ENCODE measurements around the gene ANO7.

ANO7 gene

DNA sequence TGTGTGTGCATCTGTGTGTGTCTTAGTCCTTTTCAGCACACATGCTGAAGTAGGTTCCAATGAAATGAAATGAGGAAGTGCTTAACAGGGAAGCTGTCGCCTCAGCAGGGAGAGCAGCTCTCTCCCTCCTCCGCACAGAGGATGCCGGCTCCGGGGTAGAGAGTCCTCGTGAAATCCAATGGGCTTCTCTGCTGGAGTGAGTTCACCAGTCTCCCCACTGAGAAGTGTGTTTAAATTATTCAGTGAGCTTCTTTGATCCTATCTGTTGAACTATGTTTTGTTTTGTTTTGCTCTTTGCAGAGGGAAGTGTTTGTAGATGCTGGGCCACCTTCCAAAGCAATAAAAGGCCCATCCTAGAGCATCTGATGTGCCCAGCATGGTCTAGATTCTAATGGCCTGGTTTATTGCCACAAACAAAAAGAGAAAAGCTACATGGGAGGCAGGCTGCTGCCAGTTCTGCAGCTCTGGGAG, 31.5 kb upstream of the ANO7 start:
- DNase-seq (ENCODE audit: low read depth in 2 of 2), result no peak

DNA sequence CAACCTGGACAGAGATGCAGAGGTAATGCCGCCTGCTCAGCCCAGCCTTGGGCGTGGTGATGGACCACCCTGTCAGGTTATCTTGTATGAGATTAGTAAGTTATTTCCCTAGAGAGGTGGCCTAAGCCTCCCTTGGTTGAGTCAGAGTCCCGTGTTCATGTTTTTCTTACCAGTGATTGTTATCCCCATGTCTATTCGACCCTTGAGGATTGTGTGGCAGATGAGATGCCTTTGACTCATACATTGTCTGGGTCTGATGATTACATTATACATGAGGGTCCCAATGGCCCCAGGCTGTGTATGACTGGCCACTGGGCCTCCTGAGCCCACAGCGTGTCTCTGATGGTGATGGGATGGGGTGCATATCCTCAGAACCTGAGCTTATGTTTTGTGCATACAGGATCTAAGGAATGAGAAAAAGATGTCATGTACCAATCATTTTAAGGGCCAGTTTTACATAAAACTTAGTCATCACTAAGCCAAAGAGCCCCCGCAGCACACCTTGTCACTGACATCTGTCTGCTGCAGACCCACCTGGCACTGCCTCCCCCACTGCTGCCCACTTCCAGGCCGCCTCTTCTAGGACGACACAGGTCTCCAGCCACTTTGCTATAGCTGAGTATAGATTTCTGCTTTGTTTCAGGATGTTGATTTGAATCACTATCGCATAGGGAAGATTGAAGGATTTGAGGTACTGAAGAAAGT, 30.5 kb upstream of the ANO7 start:
- DNase-seq (ENCODE audit: low read depth in 2 of 2), result no peak

DNA sequence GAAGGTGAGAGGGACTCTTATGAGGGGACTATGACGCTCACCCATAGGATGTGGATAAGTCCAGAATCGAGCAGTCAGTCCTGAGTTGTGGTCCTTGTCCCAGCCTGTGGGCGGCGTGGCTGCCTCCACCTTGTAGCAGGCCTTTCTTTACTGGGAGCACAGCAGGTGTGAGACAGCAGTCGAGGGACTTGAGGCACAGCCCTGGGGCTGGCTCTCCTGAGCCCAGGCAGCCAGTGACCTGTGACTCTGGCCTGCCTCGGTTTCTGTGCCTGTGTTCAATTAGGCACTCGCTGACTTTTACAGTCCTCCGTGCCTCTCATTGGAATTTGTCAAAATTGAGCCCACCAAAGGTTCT, 30.0 kb upstream of the ANO7 start:
- no peak for DNase-seq (ENCODE audit: low read depth in 2 of 2)

DNA sequence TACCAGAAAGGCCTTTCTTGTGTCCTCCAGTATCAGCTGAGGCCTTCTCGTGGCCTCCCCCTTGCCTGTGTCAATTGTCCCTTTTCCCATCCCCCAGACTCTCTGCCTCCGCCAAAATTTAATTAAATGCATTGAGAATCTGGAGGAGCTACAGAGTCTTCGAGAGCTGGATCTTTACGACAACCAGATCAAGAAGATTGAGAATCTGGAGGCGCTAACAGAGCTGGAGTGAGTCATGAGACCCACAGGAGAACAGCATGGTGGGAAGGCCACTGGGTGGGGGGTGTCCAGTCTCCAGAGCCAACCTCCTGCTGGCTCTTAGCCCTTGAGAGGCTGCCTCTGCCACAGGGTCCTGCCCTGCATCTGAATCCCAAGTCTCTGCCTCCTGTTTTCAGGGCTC, 29.4 kb upstream of the ANO7 start:
- DNase-seq (ENCODE audit: low read depth in 2 of 2), result no peak

DNA sequence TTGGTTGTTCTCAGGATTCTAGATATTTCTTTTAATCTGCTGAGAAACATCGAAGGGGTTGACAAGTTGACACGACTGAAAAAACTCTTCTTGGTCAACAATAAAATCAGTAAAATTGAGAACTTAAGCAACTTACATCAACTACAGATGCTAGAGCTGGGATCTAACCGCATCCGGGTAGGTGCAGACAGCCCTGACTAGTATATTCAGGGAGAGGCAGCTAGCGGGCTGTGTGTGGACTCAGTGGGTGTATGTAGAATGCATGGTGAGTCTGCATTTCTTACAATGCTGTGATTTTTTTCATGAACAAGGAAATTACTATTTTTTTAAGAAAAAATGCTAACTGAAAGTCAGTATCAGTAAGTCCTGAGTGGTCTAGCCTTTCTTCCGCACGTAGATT, 28.2 kb upstream of the ANO7 start:
- DNase-seq (ENCODE audit: low read depth in 2 of 2), result no peak

DNA sequence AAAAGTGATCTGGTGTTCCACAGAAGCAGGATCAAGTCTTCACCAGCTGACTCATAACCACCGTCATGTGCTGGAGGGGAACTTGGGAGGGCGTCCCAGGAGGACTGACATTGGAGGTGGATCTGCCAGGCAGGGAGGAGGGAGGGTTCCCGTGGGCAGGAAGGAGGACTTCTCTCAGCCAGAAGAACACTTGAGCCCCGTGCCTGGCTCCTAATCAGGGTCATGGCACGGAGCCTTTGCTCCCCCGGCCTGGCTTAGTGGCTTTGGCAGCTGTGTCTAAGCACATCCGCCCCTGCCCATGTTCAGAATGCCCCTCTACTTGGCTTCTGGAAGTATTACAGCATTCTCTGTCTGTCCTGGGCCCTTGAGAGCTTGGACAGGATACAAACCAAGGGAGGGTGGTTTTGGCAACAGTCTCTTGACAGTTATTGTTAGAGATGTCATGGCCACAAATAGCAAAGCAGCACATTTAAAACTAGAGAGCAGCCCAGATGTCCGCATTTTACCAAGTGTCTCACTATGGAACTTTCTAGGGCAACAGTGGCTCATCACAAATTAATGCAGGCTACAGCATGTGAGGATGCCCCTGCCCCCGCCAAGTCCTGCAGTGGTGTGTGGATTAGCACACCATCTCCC, 26.7 kb upstream of the ANO7 start:
- no peak for DNase-seq (ENCODE audit: low read depth in 2 of 2)

DNA sequence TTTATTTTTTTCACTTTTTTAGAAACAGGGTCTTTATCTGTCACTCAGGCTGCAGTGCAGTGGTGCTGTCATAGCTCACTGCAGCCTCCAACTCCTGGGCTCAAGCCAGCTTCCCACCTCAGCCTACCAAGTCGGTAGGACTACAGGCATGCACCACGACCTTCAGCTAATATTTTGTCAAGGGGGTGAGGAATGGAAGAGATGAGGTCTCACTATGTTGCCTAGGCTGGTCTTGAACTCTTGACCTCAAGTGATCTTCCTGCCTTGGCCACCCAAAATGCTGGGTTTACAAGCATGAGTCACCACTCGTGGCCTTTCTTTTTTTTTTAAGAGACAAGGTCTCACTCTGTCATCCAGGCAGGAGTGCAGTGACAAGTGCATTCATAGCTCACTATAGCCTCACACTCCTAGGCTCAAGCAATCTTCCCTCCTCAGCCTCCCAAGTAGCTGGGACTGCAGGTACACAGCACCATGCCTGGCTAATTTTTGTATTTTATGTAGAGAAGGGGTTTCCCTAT, 24.8 kb upstream of the ANO7 start:
- no peak for DNase-seq (ENCODE audit: low read depth in 2 of 2)

DNA sequence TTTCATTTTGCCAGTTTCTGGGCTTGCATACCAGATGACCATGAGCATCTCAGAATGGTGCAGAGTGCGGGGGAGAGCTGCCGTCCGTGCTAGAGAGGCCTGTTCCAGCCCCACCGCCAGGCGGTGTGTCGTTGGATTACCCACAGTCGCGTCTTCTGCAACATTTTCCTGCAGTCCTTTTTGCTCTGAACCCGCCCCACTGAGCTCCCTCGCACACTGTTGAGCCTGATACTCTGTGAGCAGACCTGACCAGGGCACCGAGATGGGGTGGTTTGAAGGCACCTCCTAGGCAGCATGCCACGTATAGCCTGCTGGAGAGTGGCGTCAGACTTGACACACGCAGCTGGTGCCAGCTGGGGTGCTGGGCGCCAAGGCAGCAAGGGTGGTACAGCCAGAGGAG, 20.1 kb upstream of the ANO7 start:
- no peak for DNase-seq (ENCODE audit: low read depth in 2 of 2)

DNA sequence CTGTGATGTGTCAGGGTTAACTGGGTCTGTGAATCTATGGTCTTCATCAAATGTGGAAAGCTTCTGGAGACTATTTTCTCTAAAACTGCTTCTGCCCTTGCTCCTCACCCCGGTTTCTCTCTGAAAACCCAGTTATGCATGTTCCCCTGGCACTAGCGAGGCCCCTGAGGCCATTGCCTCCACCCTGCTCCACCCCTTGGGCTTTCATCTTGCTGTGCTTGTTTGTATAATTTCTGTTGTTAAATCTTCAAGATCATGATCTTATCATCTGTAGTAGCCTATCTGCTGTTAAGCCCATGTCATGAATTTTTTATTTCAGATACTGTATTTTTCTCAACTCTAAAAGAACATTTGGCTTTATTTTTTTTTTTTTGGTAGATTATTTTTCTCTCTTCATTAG, 14.9 kb upstream of the ANO7 start:
- no peak for DNase-seq (ENCODE audit: low read depth in 2 of 2)

DNA sequence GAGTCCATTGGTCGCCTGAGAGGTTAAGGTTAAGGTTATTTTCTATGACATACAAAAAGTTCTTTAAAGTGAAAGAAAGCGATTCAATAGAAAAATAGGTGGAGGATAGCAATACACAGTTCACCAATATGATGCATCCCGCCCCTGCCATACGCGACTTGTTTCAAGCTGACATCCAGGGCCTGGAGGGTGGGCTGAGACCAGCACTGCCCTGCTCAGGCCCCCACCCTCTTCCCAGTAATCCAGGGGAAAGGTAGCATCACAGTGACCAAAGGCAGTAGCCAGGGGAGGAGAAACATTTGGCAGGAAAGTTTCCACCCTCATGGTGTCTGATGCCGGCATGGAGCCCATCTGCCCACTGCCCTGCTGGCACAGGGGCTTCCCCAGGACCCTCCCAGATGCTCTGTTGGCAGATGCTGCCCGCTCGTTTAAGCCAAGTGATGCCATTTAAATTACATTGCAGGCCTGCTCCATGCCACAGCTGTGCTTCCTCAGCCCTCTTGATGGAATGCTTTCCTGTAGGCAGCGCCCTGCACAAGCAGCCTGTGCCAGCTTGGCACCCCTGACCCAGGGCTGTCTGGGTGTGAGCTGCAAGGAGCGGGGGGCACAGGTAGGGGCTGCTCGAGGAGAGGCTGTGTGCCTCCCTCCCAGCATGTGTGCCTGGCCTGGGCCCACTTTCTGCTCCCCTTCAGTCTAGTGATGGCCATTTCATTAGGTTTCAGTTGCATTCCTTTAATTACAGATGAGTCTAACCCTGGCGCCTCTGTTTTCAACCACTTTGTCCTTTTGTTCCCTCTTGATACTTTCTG, 10.7 kb upstream of the ANO7 start:
- no peak for DNase-seq (ENCODE audit: low read depth in 2 of 2)

DNA sequence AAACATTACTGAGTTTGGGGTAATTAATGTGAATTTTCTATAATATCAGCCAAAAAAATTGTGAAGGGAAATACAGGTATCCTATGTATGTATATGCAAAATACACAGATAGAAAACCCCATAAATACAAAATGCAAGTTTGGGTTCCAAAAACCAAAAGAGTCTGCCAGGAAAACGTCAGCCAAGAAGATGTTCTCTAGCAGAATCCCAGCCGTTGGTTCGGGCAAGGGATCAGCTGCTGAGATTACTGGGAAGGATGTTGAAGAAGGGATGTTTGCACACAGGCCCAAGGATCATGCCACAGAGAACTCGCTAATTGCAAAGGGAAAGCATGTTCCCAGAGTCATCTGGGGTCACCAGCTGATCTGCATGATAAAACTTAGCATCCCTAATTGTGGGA, 9.5 kb upstream of the ANO7 start:
- DNase-seq (ENCODE audit: low read depth in 2 of 2), result no peak

DNA sequence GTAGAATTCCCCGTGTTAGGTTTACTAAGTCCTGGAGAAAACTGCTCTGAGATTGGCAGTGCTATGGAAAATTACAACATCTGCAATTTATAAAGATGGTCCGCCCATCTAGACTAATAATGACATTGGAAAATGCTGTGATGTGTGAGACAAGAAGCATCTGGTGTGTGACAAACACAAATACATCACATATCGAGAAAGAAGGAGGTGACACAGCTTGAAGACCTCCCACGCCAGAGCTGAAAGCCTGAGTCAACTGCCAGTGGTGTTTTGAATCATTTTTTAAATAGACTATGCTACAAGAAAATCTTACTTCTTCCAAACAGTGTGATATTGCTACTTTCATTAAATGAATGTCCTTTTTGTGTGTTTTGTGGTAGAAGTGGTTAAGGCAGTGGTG, 8.6 kb upstream of the ANO7 start:
- DNase-seq (ENCODE audit: low read depth in 2 of 2), result no peak

DNA sequence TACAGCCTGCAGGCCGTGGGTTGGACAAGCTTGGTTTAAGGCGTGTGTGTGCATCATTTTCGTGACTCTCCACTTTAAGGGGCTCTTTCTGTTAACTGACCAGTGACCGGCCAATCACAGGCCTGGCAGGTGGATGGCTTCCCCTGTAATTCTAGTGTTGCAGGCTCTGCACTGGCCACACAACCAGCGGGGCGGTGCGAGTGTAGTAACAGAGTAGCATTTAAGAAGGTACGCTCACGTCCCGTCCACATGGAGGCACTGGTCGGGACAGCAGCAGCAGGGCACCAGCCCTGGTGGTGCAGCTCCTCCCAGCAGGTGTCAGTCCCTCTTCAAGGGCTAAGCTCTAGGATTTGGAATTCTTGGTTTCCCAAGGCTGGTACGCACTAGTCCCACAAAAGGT, 8.0 kb upstream of the ANO7 start:
- DNase-seq (ENCODE audit: low read depth in 2 of 2), result no peak

DNA sequence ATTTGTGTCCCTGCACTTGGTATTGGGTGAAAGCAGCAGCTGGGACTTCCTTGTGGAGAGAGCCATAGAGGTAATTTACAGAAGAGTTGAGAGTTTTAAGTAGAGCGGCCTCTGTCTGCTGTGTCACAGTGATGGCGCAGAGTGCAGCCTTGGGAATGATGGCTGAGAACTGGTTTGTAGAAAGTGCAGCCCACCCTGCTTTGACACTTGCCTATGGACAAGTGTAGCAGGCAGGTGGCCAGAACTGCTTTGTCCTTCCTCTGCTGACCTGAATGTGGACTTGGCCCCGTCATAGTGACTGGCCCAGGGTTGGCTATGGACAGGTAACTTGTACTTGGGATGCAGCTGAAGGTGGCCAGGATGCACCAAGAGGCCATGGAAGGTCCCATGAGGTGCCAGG, 6.4 kb upstream of the ANO7 start:
- DNase-seq (ENCODE audit: low read depth in 2 of 2), result no peak

DNA sequence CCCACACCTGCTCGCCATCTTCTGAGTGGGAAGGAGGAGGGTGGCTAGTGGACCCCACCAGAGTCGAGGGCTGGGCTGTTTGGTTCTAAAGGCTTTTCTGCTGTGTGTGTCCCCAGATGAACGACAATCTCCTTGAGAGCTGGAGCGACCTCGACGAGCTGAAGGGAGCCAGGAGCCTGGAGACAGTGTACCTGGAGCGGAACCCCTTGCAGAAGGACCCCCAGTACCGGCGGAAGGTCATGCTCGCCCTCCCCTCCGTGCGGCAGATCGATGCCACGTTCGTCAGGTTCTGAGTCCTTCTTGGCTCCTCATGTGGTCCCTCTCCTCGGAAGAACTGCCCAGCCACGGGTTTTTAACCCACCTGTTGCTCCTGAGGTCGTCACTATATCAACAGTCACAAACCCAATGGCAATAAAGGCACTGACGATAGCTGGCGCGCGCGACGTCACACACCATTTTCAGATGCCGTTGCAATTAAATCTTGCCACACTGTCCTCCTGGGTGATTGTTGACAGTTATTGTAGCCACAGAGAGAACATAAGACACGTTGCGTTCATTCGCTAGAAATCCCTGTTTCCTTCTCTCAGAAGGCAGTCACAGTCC, 5.8 kb upstream of the ANO7 start:
- no peak for DNase-seq (ENCODE audit: low read depth in 2 of 2)

DNA sequence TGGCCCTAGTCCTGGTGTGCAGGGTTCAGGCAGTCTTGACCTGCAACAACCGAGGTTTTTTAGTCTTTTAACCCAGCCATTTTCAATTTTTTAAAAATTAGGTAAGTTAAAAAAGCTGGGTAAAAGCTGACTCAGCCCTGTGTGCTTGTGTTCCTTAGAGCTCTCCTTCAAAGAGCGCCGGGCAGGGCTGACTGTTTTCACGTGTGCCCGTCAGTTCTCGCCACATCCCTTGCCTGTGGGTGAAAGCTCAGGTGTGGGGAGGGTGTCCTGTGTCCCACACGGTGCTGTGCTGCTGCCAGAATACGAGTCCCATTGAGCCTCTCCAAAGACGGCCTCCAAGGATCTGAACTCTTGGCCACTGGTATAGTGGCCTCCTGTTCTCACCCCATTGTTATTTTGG, 5.3 kb upstream of the ANO7 start:
- DNase-seq (ENCODE audit: low read depth in 2 of 2), result no peak

DNA sequence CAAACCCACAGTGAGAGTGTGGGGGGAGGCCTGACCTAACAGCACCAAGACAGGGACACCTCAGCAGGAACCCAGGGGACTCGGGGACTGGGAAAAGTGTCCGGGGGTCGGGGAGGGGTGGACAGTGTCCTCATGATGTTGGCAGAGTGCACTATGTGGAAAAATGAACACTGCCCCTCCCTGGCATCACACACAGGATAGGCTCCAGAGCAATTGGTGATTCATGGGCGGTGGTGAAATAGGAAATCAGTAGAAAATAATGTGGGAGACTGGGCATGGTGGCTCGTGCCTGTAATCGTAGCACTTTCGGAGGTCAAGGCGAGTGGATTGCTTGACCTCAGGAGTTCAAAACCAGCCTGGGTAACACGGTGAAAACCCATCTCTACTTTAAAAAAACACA, 3.6 kb upstream of the ANO7 start:
- DNase-seq (ENCODE audit: low read depth in 2 of 2), result no peak

DNA sequence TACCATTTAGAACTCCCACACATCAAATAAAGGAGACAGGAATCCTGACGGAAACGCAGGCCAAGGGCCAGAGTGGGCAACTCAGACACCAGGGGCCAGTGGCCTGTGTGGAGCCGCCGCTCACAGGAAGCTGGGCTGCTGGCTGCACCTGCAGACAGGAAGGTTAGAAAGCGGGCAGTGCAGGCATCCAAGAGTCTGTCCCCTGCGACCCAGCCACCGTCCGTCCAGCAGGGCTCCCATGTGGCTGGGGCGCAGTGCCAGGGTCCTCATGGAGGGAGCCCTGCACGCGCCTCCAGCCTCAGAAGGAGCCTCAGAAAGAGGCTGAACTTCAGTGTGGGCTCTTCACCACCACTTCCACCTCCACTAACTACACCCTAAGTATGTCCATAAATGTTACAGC, 2.5 kb upstream of the ANO7 start:
- no peak for DNase-seq (ENCODE audit: low read depth in 2 of 2)

DNA sequence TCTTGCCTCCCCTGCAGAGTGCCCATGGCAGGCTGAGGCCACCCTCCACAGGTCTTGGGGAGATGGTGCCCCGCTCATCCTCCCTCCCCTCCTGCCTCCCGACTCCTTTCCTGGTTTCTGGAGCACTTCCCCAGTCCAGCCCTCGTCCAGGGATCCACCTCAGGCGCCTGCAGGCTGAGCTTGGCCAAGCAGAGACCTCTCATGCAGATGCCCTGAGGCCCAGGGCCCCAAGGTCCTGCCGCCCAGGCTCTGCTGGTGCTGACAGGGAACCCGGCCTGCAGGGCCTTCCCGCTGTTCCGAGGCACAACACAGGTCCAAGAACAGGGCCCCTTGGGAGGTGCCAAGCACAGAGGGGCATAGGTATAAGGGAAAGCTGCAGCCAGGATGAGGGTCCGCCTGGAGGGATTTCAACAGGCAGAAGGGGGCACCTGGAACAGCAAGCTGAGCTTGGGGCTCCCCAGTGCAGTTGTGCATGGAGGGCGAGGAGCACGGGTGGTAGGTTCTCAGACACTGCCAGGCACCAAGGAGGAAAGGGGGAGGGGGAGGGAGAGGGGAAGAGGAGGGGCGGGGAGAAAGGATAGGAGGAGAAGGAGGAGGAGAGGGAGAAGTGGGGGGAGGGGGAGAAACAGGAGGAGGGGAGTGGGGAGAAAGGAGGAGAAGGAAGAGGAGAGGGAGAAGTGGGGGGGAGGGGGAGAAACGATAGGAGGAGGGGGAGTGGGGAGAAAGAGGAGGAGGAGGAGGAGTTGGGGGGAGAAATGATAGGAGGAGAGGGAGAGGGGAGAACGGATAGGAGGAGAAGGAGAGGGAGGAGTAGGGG, 1.2 kb upstream of the ANO7 start:
- no peak for DNase-seq (ENCODE audit: low read depth in 2 of 2)

DNA sequence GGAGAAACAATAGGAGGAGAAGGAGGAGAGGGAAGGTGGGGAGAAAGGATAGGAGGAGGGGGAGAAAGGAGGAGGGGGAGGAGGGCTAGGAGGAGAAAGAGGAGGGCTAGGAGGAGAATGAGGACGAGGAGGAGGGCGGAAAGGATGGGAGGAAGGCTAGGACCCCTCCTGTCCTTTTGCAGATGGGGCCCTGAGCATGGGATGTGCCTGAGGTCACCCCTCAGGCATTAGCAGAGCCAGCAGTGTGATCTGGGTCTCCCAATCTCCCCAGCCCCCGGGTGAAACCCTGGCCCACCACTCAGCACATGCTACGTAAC, 601 bp upstream of the ANO7 start:
- DNase-seq (ENCODE audit: low read depth in 2 of 2), result no peak

DNA sequence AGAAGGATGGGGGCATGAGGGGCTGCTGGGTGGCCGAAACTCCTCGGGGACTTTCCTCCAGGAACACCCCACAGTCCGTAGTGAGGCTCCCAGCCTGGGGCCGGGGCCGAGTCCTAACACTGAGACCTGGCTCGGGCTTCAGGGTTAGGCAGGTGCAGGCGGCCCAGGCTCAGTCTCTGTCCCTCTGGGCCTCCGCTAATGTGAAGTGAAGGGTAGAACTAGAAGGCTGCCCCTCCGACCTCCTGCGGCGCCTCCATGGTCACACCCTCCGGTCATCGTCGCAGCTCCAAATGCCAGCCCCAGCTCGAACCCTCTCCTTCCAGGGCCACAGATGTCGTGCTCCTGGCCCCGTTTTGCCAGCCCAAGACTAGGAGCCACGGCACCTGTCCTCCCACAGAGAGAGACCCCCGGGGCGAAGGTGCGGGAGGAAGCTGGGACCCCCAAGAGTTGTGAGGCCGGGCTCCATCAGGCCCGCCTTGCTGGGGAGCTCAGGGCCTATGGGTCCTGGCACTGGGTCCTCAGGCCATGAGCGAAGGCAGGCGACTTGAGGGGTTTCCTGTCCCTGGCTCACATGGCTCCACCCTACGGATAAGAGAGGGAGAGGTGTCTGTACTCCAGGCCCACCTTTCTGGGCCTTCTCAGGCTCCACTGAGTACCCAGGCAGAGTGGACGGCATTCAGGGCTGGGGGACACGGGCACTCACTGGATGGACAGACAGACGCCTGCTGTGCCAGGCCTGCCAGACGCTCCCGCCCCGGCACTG, 797 bp downstream of the ANO7 start:
- DNase-seq (ENCODE audit: low read depth in 2 of 2), result no peak

Data from stimulated activated CD8-positive, alpha-beta memory T cell treated with anti-CD3 and anti-CD28 coated beads, Interleukin-15, amount 100 ng/mL, for 4 hours (primary cell).